SK-N-SH (cell line): Measurements from ENCODE around the gene SEMA4D. TPM values are rescaled to one million over a fixed set of nuclear protein-coding genes. Genes with fewer than 3 reads are reported as not detected.

Source experiments
- CTCF ChIA-PET: fragments of 300-600, 350-600 bp; formaldehyde crosslinking; extraction: SDS; loops from one replicate; lab custom pipeline; 2021; lab: Yijun Ruan, JAX
- POLR2A ChIA-PET: fragments of 350-600 bp; sonication (Branson Sonifier 250); formaldehyde crosslinking; extraction: SDS; loops from one replicate; lab custom pipeline; 2020; ENCODE audit warnings: antibody characterized with exemption, inconsistent platforms; lab: Yijun Ruan, JAX
- DNase-seq: peaks from one replicate; pipeline ENCODE4 v3.0.0; 2012
- H2AFZ ChIP-seq: fragments of 200-600 bp; sonication (generic); 2 replicates; pipeline ENCODE4 v1.8.1; 2016; ENCODE audit warnings: antibody characterized with exemption, mild to moderate bottlenecking, low read depth
- H3F3A ChIP-seq: fragments of 200-600 bp; sonication (generic); replicated peaks from 2 replicates; pipeline ENCODE3; 2016; ENCODE audit warnings: antibody characterized with exemption, mild to moderate bottlenecking; ENCODE audit not compliant: insufficient read depth
- H3K27ac ChIP-seq, 2 experiments: fragments of 200-500 bp in 1 of 2; fragments of 200-600 bp in 1 of 2; sonication (Bioruptor generic) in 1 of 2; sonication (generic), shearing (Covaris generic) in 1 of 2; 2 replicates each; pipeline versions ENCODE4 v1.5.1 to v1.6.1; 2014 to 2016; ENCODE audit warnings: low read depth in 2 of 2, inconsistent platforms in 1 of 2, low read length in 1 of 2, mild to moderate bottlenecking in 1 of 2, mixed read lengths in 1 of 2
- H3K27me3 ChIP-seq: fragments of 200-600 bp; sonication (generic), shearing (Covaris generic); 2 replicates; pipeline ENCODE4 v1.6.1; 2016; ENCODE audit warnings: mixed run types; ENCODE audit not compliant: insufficient read depth
- H3K36me3 ChIP-seq, 2 experiments: fragments of 200-500 bp in 1 of 2; fragments of 200-600 bp in 1 of 2; sonication (Bioruptor generic) in 1 of 2; sonication (generic) in 1 of 2; replicated peaks in 1 of 2; 2 replicates each; pipeline versions ENCODE3 to v1.5.1; 2014 to 2016; ENCODE audit warnings: low read length in 1 of 2, mild to moderate bottlenecking in 1 of 2; ENCODE audit not compliant: insufficient read depth in 2 of 2, control insufficient read depth in 1 of 2
- H3K4me1 ChIP-seq, 2 experiments: fragments of 200-500 bp in 1 of 2; fragments of 200-600 bp in 1 of 2; sonication (Bioruptor generic) in 1 of 2; sonication (generic), shearing (Covaris generic) in 1 of 2; 2 replicates each; pipeline versions ENCODE4 v1.5.1 to v1.6.1; 2014 to 2016; ENCODE audit warnings: low read depth in 1 of 2, low read length in 1 of 2, mixed run types in 1 of 2; ENCODE audit not compliant: insufficient read depth in 2 of 2, control insufficient read depth in 1 of 2
- H3K4me2 ChIP-seq: fragments of 200-600 bp; sonication (generic), shearing (Covaris generic); 2 replicates; pipeline ENCODE4 v1.6.1; 2017; ENCODE audit warnings: mixed run types
- H3K4me3 ChIP-seq, 2 experiments: fragments of 200-500 bp in 1 of 2; fragments of 200-600 bp in 1 of 2; sonication (Bioruptor generic) in 1 of 2; sonication (generic), shearing (Covaris generic) in 1 of 2; 2 replicates each; pipeline versions ENCODE4 v1.5.1 to v1.8.1; 2014 to 2016; ENCODE audit warnings: low read depth in 2 of 2, inconsistent platforms in 1 of 2, low read length in 1 of 2, mild to moderate bottlenecking in 1 of 2, mixed read lengths in 1 of 2, moderate library complexity in 1 of 2
- H3K79me2 ChIP-seq: fragments of 200-600 bp; sonication (generic); 2 replicates; pipeline ENCODE4 v1.8.1; 2017; ENCODE audit warnings: mild to moderate bottlenecking; ENCODE audit not compliant: insufficient read depth
- H3K9ac ChIP-seq: fragments of 200-600 bp; sonication (generic); 2 replicates; pipeline ENCODE4 v1.6.1; 2017; ENCODE audit warnings: mixed run types
- H3K9me2 ChIP-seq: fragments of 200-600 bp; sonication (generic); 2 replicates; pipeline ENCODE4 v1.6.1; 2017; ENCODE audit warnings: mixed run types
- H3K9me3 ChIP-seq: fragments of 200-600 bp; sonication (generic); 2 replicates; pipeline ENCODE4 v1.6.1; 2017; ENCODE audit warnings: mixed run types, mild to moderate bottlenecking, moderate library complexity
- H4K20me1 ChIP-seq: fragments of 200-600 bp; sonication (generic); 2 replicates; pipeline ENCODE4 v1.6.1; 2017; ENCODE audit warnings: mild to moderate bottlenecking, mixed run types; ENCODE audit not compliant: insufficient read depth
- CHD2 ChIP-seq: fragments of 150-350 bp; IDR thresholded peaks from 2 replicates; pipeline ENCODE4 v1.6.1; 2018; ENCODE audit warnings: low read length; ENCODE audit not compliant: partially characterized antibody
- ELF1 ChIP-seq: IDR thresholded peaks from 2 replicates; pipeline ENCODE4 v1.4.0; 2012
- EP300 ChIP-seq, 2 experiments: IDR thresholded peaks; 2 replicates each; pipeline versions ENCODE4 v1.4.0 to v1.6.1; 2012; ENCODE audit warnings: borderline replicate concordance in 1 of 2, low read depth in 1 of 2, low read length in 1 of 2
- EZH2phosphoT487 ChIP-seq: fragments of 200-600 bp; sonication (generic); IDR thresholded peaks from 2 replicates; pipeline ENCODE4 v1.6.1; 2017; ENCODE audit warnings: low read depth, mixed run types, mild to moderate bottlenecking, antibody characterized with exemption, moderate library complexity, borderline replicate concordance
- FOXJ3 ChIP-seq: sonication (generic); formaldehyde crosslinking; IDR thresholded peaks from 2 replicates; pipeline ENCODE4 v1.5.1; 2020; ENCODE audit warnings: mild to moderate bottlenecking, missing genetic modification reagents
- FOXM1 ChIP-seq: IDR thresholded peaks from 2 replicates; pipeline ENCODE4 v1.4.0; 2012; ENCODE audit warnings: low read depth, mild to moderate bottlenecking
- GABPA ChIP-seq: IDR thresholded peaks from 2 replicates; pipeline ENCODE4 v1.4.0; 2012; ENCODE audit warnings: low read depth, mild to moderate bottlenecking
- GATA2 ChIP-seq: sonication (generic); formaldehyde crosslinking; IDR thresholded peaks from 2 replicates; pipeline ENCODE4 v1.5.0; 2020; ENCODE audit warnings: mild to moderate bottlenecking, missing genetic modification reagents
- JUND ChIP-seq: IDR thresholded peaks from 2 replicates; pipeline ENCODE4 v1.4.0; 2012
- NFIC ChIP-seq: IDR thresholded peaks from 2 replicates; pipeline ENCODE4 v1.4.0; 2012; ENCODE audit warnings: borderline replicate concordance
- POLR2AphosphoS5 ChIP-seq: IDR thresholded peaks from 2 replicates; pipeline ENCODE4 v1.6.1; 2012; ENCODE audit warnings: low read depth, low read length
- RCOR1 ChIP-seq: fragments of 150-350 bp; IDR thresholded peaks from 2 replicates; pipeline ENCODE4 v1.6.1; 2017; ENCODE audit warnings: antibody characterized with exemption, low read length
- RFX5 ChIP-seq: IDR thresholded peaks from 2 replicates; pipeline ENCODE4 v1.6.1; 2012; ENCODE audit warnings: mild to moderate bottlenecking, improper control_type of control experiment, low read length
- RXRA ChIP-seq: IDR thresholded peaks from 2 replicates; pipeline ENCODE4 v1.4.0; 2012; ENCODE audit warnings: low read depth, mild to moderate bottlenecking, borderline replicate concordance
- USF1 ChIP-seq: IDR thresholded peaks from 2 replicates; pipeline ENCODE4 v1.4.0; 2012; ENCODE audit warnings: low read depth, borderline replicate concordance
- USF2 ChIP-seq: fragments of 150-350 bp; IDR thresholded peaks from 2 replicates; pipeline ENCODE4 v1.6.1; 2017; ENCODE audit warnings: antibody characterized with exemption, low read length, low read depth, borderline replicate concordance
- YY1 ChIP-seq: IDR thresholded peaks from 2 replicates; pipeline ENCODE4 v1.4.0; 2012; ENCODE audit warnings: low read depth, mild to moderate bottlenecking
- WGBS: methylation state at CpG from one replicate; pipeline ENCODE4 v1.1.6; 2017; ENCODE audit warnings: low lambda C conversion rate; 5-methylcytosine and 5-hydroxymethylcytosine counted together
- polyA plus RNA-seq, 3 experiments: library from polyadenylated mRNA; depleted of rRNA; stranded (reverse); fragments of >200 nt; gene quantifications; 2 replicates each; pipeline ENCODE4 v1.2.3, GENCODE V29; 2012

The SEMA4D gene
- polyA plus RNA-seq, 1 of the 3 experiments (the other 2 are of a cell fraction): 4.8 TPM

GRCh38 chr9:89390578-89391116 lies 107.3 kb downstream of the SEMA4D start:
- 98% methylated on average over 3 of the region's 5 CpGs for WGBS
- TF ChIP-seq GABPA: no peak
- no peak for TF ChIP-seq GATA2 (CRISPR knock-in tag)
- no peak for TF ChIP-seq JUND
- TF ChIP-seq FOXJ3 (CRISPR knock-in tag): no peak
- no peak for TF ChIP-seq EP300 (IDR thresholded peaks at IDR 0.05; ENCODE audit: borderline replicate concordance in 1 of 2, low read depth in 1 of 2, low read length in 1 of 2)
- TF ChIP-seq RFX5: no peak
- no peak for TF ChIP-seq EZH2phosphoT487
- no peak for TF ChIP-seq NFIC
- CTCF ChIA-PET: no interaction called here

GRCh38 chr9:89390068-89390555 lies 107.8 kb downstream of the SEMA4D start:
- CTCF ChIA-PET: no interaction called here
- TF ChIP-seq ELF1: no peak
- TF ChIP-seq USF1: no peak
- TF ChIP-seq RCOR1: no peak
- TF ChIP-seq CHD2: no peak
- no peak for TF ChIP-seq FOXM1
- no peak for TF ChIP-seq JUND
- TF ChIP-seq RXRA: no peak
- no peak for TF ChIP-seq USF2
- TF ChIP-seq POLR2AphosphoS5: no peak
- no peak for TF ChIP-seq YY1

More at GRCh38 chr9:89390578-89391116, 107.3 kb downstream of the SEMA4D start:
- Histone ChIP-seq H2AFZ (no peak overlapping the region), H4K20me1 (no peaks in the 10 kb centered on the region), H3K9me3 (no peaks in the 10 kb centered on the region), H3K4me1 (no peaks in the 10 kb centered on the region; a peak in 1 of 4 replicates), H3K79me2 (no peaks in the 10 kb centered on the region), H3K9me2 (no peaks in the 10 kb centered on the region), H3K27me3 (no peaks in the 10 kb centered on the region), H3K9ac (no peak overlapping the region), H3F3A (no peaks in the 10 kb centered on the region), H3K27ac (no peak overlapping the region), H3K4me3 (no peak overlapping the region), H3K4me2 (no peak overlapping the region), H3K36me3 (peaks cover 0 to 19% of the 10 kb centered on the region in 2 experiments)
- no peak for DNase-seq
- POLR2A ChIA-PET: no interaction called here

More at GRCh38 chr9:89390068-89390555, 107.8 kb downstream of the SEMA4D start:
- no peaks in the 10 kb centered on the region for H3K27me3 ChIP-seq
- no peaks in the 10 kb centered on the region for H3K9me3 ChIP-seq
- H3K9me2 ChIP-seq: no peaks in the 10 kb centered on the region
- H3K4me2 ChIP-seq: no peak overlapping the region
- no peaks in the 10 kb centered on the region for H3K79me2 ChIP-seq
- H3K4me3 ChIP-seq: no peak overlapping the region
- H3F3A ChIP-seq: no peaks in the 10 kb centered on the region
- H4K20me1 ChIP-seq: no peaks in the 10 kb centered on the region
- H2AFZ ChIP-seq: no peak overlapping the region
- WGBS: 100% methylated on average over 2 of the region's 10 CpGs
- H3K27ac ChIP-seq: no peak overlapping the region; a peak in 1 of 4 replicates
- H3K9ac ChIP-seq: no peak overlapping the region
- POLR2A ChIA-PET: no interaction called here
- no peaks in the 10 kb centered on the region; a peak in 1 of 4 replicates for H3K4me1 ChIP-seq
- peaks cover 0 to 19% of the 10 kb centered on the region in 2 experiments for H3K36me3 ChIP-seq
- no peak for DNase-seq
